ENCODE data around the gene PPARD.
"Not testable (repeated sequence)": the region's sequence is repeated elsewhere in the genome, so short reads cannot be mapped to it uniquely, and the experiment has no call there.

PPARD gene

DNA sequence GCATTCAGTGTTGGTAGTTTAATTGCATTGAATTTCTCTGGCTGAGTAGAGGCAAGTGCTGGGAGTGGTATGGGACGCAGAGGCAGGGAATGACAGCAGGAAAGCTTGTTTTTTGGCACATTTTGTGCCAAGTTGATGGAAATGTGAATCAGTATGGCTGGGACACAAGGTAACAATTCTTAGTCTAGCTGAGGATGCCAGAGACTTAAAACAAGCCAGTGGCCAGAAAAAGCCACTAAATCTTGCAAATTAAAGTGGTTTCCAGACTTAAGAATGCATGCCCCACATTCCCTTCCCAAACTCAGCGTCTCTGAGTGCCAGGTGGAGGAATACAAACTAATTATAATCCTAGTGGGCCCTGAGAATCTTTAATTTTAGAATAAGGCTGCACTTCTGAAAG is 35.9 kb downstream of the PPARD start:
- DNase-seq (ENCODE audit: low read depth in 1 of 2, low spot score in 1 of 2): no peak

GRCh38 chr6:35381132-35381531 is 38.8 kb downstream of the PPARD start:
- no peak for DNase-seq (ENCODE audit: low read depth in 1 of 2, low spot score in 1 of 2)

DNA sequence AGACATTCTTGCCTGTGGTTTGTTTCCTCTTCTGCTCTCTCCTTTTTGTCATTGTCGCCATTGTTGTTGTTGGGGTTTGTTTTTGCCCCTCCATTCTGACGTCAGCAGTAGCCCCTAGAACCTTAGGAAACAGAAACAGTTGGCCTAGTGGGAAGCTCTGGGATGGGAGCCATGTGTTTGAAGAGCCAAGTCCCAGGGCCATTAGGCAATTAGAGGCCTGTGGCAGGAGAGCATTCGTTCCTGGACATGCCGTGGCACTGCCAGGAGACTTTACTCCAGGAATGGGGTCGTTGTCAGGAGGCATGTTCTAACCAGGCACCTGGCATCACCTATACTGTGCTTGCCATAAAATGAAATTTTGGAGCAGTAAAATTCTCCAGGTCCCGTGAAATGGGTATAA is 39.7 kb downstream of the PPARD start:
- no peak for DNase-seq (ENCODE audit: low read depth in 1 of 2, low spot score in 1 of 2)

- DNase-seq (ENCODE audit: low read depth in 1 of 2, low spot score in 1 of 2): no peak
Measured at GRCh38 chr6:35385457-35386202, 43.3 kb downstream of the PPARD start.

DNA sequence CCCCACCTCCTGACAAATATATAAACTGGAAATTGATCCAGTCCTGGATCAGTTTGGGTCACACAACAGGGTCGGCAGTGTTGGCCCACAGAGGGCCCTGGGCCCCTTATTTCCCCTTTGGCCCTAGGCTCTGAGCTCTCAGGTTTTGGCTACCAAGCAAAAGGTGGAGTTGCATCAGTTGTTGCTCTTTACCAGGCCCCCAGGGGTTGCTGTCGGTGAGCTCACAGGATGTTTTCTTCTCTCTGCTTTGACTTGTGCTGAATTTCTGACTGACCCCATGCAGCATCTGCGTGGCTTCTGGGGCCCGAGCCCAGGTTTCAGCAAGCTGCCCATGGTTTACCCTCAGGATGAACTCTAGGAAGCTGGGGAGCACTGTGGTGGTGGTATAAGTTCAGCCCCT is 44.6 kb downstream of the PPARD start:
- DNase-seq (ENCODE audit: low read depth in 1 of 2, low spot score in 1 of 2): no peak

- DNase-seq (ENCODE audit: low read depth in 1 of 2, low spot score in 1 of 2): no peak
Measured at GRCh38 chr6:35388030-35388429, 45.7 kb downstream of the PPARD start.

GRCh38 chr6:35388772-35389352 is 46.5 kb downstream of the PPARD start:
- DNase-seq (ENCODE audit: low read depth in 1 of 2, low spot score in 1 of 2): no peak

DNA sequence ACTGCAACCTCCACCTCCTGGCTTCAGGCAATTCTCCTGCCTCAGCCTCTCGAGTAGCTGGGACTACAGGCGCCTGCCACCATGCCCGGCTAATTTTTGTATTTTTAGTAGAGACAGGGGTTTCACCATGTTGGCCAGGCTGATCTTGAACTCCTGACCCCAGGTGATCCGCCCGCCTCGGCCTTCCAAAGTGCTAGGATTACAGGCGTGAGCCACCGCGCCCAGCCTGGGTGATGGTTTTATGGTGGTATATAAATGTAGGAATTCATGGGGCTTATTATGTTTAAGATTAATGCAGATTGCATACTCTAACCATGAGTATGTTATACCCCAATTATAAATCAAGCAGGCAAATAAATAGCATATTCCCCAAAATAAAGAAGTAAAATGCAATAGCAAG is 47.0 kb downstream of the PPARD start:
- not testable (repeated sequence) for DNase-seq (ENCODE audit: low read depth in 1 of 2, low spot score in 1 of 2)

DNA sequence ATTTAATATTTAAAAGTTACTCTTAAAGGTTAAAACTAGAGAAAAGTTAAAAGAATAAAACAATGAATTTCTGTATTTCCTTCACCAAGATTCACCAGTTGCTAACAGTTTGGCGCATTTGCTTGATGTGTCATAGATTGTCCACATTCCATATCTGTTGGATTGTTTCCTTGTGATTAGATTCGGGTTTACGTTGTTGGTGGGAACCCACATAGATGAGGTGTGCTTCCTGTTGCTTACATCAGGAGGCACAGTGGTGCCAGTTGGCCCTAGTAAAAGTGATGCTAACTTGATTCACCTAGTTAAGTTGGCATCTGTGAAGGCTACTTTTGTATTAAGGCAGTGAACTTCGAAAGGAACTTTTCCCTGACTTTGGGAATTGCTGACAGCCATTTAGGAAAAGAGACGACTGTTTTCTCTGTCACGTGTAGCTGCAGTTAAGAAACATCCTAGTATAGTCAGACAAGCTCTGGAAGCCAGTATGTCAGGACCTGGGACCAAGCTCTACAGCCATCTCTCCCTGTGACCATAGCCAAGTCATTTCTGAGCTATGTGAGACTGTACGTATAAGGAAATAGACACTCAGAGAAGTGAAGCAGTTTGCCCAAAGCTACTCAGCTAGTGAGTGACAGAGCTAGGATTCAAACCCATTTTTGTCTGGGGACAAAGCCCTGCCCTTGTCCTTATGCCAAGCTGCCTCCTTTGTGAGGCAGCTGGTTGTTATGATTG is 49.0 kb downstream of the PPARD start:
- DNase-seq (ENCODE audit: low read depth in 1 of 2, low spot score in 1 of 2): no peak

GRCh38 chr6:35392111-35392702 is 49.8 kb downstream of the PPARD start:
- DNase-seq (ENCODE audit: low read depth in 1 of 2, low spot score in 1 of 2): no peak

GRCh38 chr6:35392773-35393672 is 50.7 kb downstream of the PPARD start:
- no peak for DNase-seq (ENCODE audit: low read depth in 1 of 2, low spot score in 1 of 2)

DNA sequence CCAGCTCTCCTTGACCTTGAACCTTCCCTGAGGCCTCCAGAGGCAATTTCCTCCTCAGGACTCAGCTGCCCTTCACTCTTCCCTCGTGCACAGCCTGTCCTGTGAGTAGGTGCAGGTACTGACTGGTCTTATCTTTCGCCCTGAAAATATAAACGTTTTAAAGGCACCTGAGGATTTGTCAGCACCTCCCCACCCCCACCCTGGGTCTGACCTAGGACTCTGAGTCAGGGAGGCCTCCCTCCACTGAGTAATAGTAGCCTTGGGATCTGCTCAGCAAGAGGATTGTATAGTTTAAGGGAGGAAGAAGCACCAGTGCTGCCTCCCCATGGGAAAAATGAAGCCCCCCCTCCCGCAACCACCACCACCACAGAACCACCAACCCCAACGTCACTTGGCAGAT is 54.6 kb downstream of the PPARD start:
- no peak for DNase-seq (ENCODE audit: low read depth in 1 of 2, low spot score in 1 of 2)

DNA sequence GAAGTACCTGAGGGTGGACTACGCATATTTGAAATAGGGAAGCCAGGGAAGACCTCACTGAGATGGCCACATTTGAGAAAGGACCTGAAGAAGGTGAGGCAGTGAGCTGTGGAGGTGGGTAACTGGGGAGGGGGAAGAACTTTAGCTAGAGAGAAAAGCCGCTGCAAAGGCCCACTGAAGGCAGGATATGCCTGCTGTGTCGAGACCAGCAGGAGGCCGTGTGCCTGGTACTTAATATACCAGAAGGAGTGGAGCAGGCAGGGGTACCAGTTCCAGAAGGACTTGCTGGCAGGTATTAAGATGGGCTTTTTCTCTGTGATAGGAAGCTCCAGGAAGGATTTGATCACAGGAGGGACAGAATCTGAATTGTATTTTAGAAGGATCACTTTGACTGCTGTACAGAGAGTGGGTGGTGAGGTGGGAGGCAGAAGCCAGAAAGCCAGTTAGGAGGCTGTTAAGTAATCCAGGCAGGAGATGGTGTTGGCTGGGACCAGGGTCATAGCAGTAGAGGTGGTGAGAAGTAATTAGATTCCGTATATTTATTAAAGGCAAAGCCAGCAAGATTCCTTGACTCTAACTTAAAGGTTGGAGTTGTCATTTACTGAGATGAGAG is 55.6 kb downstream of the PPARD start:
- DNase-seq (ENCODE audit: low read depth in 1 of 2, low spot score in 1 of 2): no peak

- DNase-seq (ENCODE audit: low read depth in 1 of 2, low spot score in 1 of 2): no peak
Measured at GRCh38 chr6:35398526-35398925, 56.2 kb downstream of the PPARD start.

GRCh38 chr6:35400111-35400510 is 57.8 kb downstream of the PPARD start:
- DNase-seq (ENCODE audit: low read depth in 1 of 2, low spot score in 1 of 2): no peak

DNA sequence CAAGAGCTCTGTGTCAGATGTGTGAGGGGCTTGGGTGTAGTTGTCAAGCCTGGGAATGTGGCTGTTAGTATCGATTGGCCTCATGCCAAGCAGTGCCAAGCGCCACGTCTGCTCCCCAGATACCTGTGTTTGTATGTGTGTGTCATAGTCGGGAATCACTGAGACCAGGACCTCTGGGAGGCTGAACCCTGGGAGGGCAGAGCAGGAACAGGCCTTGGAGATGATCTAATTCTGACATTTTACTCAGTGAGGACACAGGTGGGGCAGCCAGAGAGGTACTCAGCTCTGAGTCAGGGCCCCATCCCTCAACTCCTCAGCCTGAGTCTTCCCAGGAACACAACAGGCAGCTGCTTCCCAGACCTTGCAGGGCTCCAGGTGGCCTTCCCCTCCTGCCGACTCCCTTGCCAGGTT is 58.5 kb downstream of the PPARD start:
- no peak for DNase-seq (ENCODE audit: low read depth in 1 of 2, low spot score in 1 of 2)

GRCh38 chr6:35401514-35401913 is 59.2 kb downstream of the PPARD start:
- DNase-seq (ENCODE audit: low read depth in 1 of 2, low spot score in 1 of 2): no peak

DNA sequence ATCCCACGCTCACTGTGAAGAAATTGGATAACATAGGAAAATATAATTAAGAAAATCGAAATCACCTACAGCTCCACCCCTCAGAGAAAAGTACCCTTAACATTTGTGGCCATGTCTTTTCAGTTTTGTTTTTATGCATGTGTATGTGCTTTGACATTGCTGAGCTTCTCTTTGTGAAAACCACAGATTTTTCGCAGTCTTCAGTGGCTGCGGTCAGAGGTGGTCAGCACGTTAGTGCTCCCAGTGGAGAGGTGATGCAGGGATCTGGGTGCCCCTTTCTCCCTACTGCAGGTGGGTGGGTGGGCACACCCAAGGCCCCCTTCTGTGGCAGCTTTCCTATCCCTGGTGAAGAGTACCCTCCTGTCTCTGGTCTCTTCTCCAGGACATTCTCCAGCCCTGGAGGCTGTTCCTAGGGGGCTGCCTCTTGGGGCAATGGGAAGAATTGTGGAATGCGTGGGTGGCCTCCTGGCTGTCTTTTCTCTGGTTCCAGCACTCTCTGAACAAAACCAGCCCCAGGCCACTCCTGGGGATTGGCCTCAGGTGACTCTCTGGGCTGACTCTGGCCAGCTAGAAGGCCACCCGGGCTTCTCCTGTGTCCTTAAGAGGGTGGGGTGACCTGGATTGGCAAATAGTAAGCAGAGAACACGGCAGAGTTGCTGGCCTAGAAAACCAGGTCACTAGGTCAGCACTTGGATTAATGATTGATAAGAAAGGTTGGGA is 59.9 kb downstream of the PPARD start:
- no peak for DNase-seq (ENCODE audit: low read depth in 1 of 2, low spot score in 1 of 2)

DNA sequence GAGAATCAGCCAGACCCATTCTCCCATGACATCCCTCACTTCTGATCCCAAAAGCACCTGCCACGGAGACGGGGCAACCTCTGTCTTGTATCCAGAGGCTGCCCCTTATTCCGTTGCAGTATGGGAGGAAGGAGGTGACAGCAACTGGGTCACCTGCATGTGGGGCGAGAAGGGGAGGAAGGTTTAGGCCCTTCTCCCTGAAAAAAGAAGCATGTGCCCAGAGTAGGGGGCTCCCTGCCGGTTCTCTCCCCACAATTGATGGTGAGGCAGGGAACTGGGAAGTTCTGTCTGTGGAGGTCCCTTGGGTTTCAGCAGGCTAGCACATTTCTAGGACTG is 60.5 kb downstream of the PPARD start:
- DNase-seq (ENCODE audit: low read depth in 1 of 2, low spot score in 1 of 2): no peak
